Endodermal cell (in vitro differentiated cells): ENCODE measurements around the gene RBM15B. TPM values are rescaled to one million over a fixed set of nuclear protein-coding genes. Genes with fewer than 3 reads are reported as not detected.

Experiments
- DNase-seq: peaks from one replicate; pipeline ENCODE4 v3.0.0-alpha.2; 2017
- H3K27ac ChIP-seq: 2 replicates; pipeline ENCODE4 v1.5.1; 2013; ENCODE audit warnings: mild to moderate bottlenecking, low read depth, low read length, moderate library complexity
- H3K27me3 ChIP-seq: 2 replicates; pipeline ENCODE4 v1.6.1; 2013; ENCODE audit warnings: mild to moderate bottlenecking, low read length, moderate library complexity; ENCODE audit not compliant: insufficient read depth, control insufficient read depth, poor library complexity, severe bottlenecking
- H3K36me3 ChIP-seq: 2 replicates; pipeline ENCODE4 v1.7.0; 2013; ENCODE audit warnings: mild to moderate bottlenecking, low read length, moderate library complexity; ENCODE audit not compliant: control insufficient read depth, insufficient read depth
- H3K4me1 ChIP-seq: one replicate; pipeline ENCODE4 v1.7.0; 2013; ENCODE audit warnings: low read length; ENCODE audit not compliant: control insufficient read depth, insufficient read depth
- H3K4me3 ChIP-seq: 2 replicates; pipeline ENCODE4 v1.5.1; 2013; ENCODE audit warnings: mild to moderate bottlenecking, low read length, moderate library complexity
- H3K9ac ChIP-seq: 2 replicates; pipeline ENCODE4 v1.6.1; 2013; ENCODE audit warnings: mild to moderate bottlenecking, low read length, moderate library complexity; ENCODE audit not compliant: poor library complexity, severe bottlenecking; ENCODE audit errors: extremely low read depth
- H3K9me3 ChIP-seq: 2 replicates; pipeline ENCODE4 v1.6.1; 2013; ENCODE audit warnings: mild to moderate bottlenecking, low read length, moderate library complexity; ENCODE audit not compliant: control insufficient read depth
- H3K27ac Mint-ChIP-seq: 2 replicates; pipeline ENCODE4 v1.8.0; 2020; ENCODE audit warnings: mixed read lengths
- H3K27me3 Mint-ChIP-seq: 2 replicates; pipeline ENCODE4 v1.8.0; 2021; ENCODE audit warnings: mild to moderate bottlenecking, mixed read lengths; ENCODE audit not compliant: insufficient read depth
- H3K36me3 Mint-ChIP-seq: 2 replicates; pipeline ENCODE4 v1.8.0; 2020; ENCODE audit warnings: low read depth, mixed read lengths
- H3K4me1 Mint-ChIP-seq: 2 replicates; pipeline ENCODE4 v1.8.0; 2020; ENCODE audit warnings: mixed read lengths
- H3K4me3 Mint-ChIP-seq: 2 replicates; pipeline ENCODE4 v1.8.0; 2020; ENCODE audit warnings: mild to moderate bottlenecking, moderate library complexity, mixed read lengths
- H3K9me3 Mint-ChIP-seq: 2 replicates; pipeline ENCODE4 v1.8.0; 2020; ENCODE audit warnings: mild to moderate bottlenecking, mixed read lengths
- CTCF ChIP-seq: fragments of 200-600 bp; sonication (generic); conservative IDR thresholded peaks from 2 replicates; pipeline ENCODE4 v1.5.0; 2021; ENCODE audit warnings: antibody characterized with exemption, mild to moderate bottlenecking
- WGBS, 2 experiments: methylation state at CpG; one replicate each; pipeline versions ENCODE4 v1.1.5 to v1.1.7; 2013; ENCODE audit warnings: missing lambda C conversion rate in 2 of 2, mixed read lengths in 1 of 2; ENCODE audit not compliant: insufficient coverage in 1 of 2, insufficient read length in 1 of 2; 5-methylcytosine and 5-hydroxymethylcytosine counted together
- total RNA-seq, 2 donors: library from RNA; stranded (reverse); fragmentation: NEBNext Ultra II Directional in 1 of 2; extraction: Animal tissue kit (Norgen Biotek cat#: 25700) in 1 of 2; gene quantifications; 2 replicates in 1 of 2; 3 replicates in 1 of 2; pipeline ENCODE4 v1.2.1, GENCODE V29; 2021

RBM15B gene
- total RNA-seq, 2 donors from 2014 or later: 49.5 to 58.2 TPM

GRCh38 chr3:51375571-51375970 is 15.5 kb upstream of the RBM15B start:
- Mint-ChIP-seq H3K27ac (no peak overlapping the region), H3K36me3 (no peaks in the 10 kb centered on the region), H3K4me1 (no peaks in the 10 kb centered on the region), H3K27me3 (no peaks in the 10 kb centered on the region), H3K4me3 (no peak overlapping the region), H3K9me3 (no peaks in the 10 kb centered on the region)
- Histone ChIP-seq H3K27ac (no peak overlapping the region), H3K9ac (no peak overlapping the region), H3K27me3 (no peaks in the 10 kb centered on the region), H3K4me3 (no peak overlapping the region), H3K9me3 (peaks cover 6% of the 10 kb centered on the region), H3K36me3 (no peaks in the 10 kb centered on the region), H3K4me1 (no peaks in the 10 kb centered on the region)
- DNase-seq: no peak
- WGBS, 2 experiments: 93 to 94% methylated on average over 8 of the region's 8 CpGs
- TF ChIP-seq CTCF: no peak

- Histone ChIP-seq H3K9me3 (no peaks in the 10 kb centered on the region), H3K4me1 (peaks cover under 1% of the 10 kb centered on the region), H3K9ac (no peak overlapping the region), H3K27ac (no peak overlapping the region), H3K27me3 (no peaks in the 10 kb centered on the region), H3K4me3 (no peak overlapping the region), H3K36me3 (no peaks in the 10 kb centered on the region)
- H3K36me3 Mint-ChIP-seq: no peaks in the 10 kb centered on the region
- no peaks in the 10 kb centered on the region for H3K9me3 Mint-ChIP-seq
- H3K27me3 Mint-ChIP-seq: no peaks in the 10 kb centered on the region
- H3K27ac Mint-ChIP-seq: no peak overlapping the region
- H3K4me1 Mint-ChIP-seq: peaks cover 2% of the 10 kb centered on the region
- 93 to 97% methylated on average over 4 to 5 of the region's 5 CpGs for WGBS, 2 experiments
- no peak for TF ChIP-seq CTCF
- H3K4me3 Mint-ChIP-seq: no peak overlapping the region
- no peak for DNase-seq
Observed at GRCh38 chr3:51378065-51378464, 13.0 kb upstream of the RBM15B start.

- H3K9me3 ChIP-seq: no peaks in the 10 kb centered on the region
- no peak overlapping the region for H3K4me3 ChIP-seq
- H3K9ac ChIP-seq: no peak overlapping the region
- whole genome bisulfite sequencing, 2 experiments: 85 to 88% methylated on average over 2 of the region's 2 CpGs
- H3K36me3 ChIP-seq: no peaks in the 10 kb centered on the region
- no peak overlapping the region for H3K27ac Mint-ChIP-seq
- H3K4me1 Mint-ChIP-seq: peaks cover 7% of the 10 kb centered on the region
- no peak overlapping the region for H3K27ac ChIP-seq
- no peaks in the 10 kb centered on the region for H3K27me3 Mint-ChIP-seq
- no peak overlapping the region for H3K4me3 Mint-ChIP-seq
- no peaks in the 10 kb centered on the region for H3K27me3 ChIP-seq
- DNase-seq: no peak
- H3K36me3 Mint-ChIP-seq: no peaks in the 10 kb centered on the region
- H3K4me1 ChIP-seq: peaks cover 6% of the 10 kb centered on the region
- no peak for TF ChIP-seq CTCF
- H3K9me3 Mint-ChIP-seq: no peaks in the 10 kb centered on the region
Observed at GRCh38 chr3:51378726-51379125, 12.4 kb upstream of the RBM15B start.
